ENCODE results near the gene MCRIP1. TPM values are rescaled to one million over a fixed set of nuclear protein-coding genes. Genes with fewer than 3 reads are reported as not detected.

The MCRIP1 gene
- total RNA-seq, 4 donors from 2014 or later = 23.3 to 44.0 (median 33.2) TPM

DNA sequence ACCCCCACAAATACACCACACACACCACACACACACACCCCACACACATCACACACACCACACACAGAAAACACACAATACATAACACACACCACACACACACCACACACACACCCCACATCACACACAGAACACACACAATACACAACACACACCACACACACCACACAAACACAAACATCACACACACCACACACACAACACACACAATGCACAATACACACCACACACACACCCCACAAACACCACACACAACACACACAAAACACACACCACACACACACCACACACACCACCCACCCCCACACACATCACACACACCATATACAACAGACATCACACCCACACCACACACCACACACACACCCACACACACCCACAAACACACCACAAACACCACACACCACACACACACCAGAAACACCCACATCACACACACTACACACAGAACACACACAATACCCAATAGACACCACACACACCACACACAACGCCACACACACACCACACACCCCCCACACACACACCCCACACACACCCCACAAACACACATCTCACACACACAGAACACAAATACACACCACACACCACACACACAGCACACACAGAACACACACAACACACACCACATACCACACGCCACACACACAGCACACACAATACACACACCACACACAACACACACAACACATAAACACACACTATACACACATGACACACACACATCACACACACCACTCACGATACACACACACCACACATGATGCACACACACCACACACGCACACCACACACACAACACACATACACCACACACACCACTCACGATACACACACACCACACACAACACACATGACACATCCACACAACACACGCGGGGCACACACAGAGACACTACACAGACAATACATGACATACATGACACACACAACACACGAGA lies 40.1 kb downstream of the MCRIP1 start:
- intact Hi-C loops (cut with DNase I; ENCODE audit: low total_unique reads) (no loop called here), in situ Hi-C loops (cut with MboI; ENCODE audit: low pct_ligation_motif_present in 1 of 4, low pct_unique_long_range_greater_than_20kb in 1 of 4, low sequenced_read_pairs in 3 of 4) (no loop called here)
- peaks cover 9% of the 10 kb centered on the region for H3K27me3 ChIP-seq
- no peak for DNase-seq
- no peak overlapping the region for H3K4me3 ChIP-seq
- no peak overlapping the region for H3K27ac ChIP-seq
- H3K9me3 ChIP-seq = no peaks in the 10 kb centered on the region
- H3K36me3 ChIP-seq = no peaks in the 10 kb centered on the region
- 83 to 94% methylated on average over 2 to 8 of the region's 8 CpGs for WGBS, 2 donors (ENCODE audit: low coverage in 1 of 2)
- peaks cover 0 to 7% (median 0%) of the 10 kb centered on the region in 4 donors for H3K4me1 ChIP-seq
- no peak for TF ChIP-seq POLR2AphosphoS5 (IDR thresholded peaks at IDR 0.05)
- TF ChIP-seq CTCF (IDR thresholded peaks at IDR 0.05) = no peak
- no peak for TF ChIP-seq EP300 (IDR thresholded peaks at IDR 0.05; ENCODE audit: low read depth)
- TF ChIP-seq POLR2A (IDR thresholded peaks at IDR 0.05) = no peak

Other genes with a start within 250 kb of the MCRIP1 start
- gene NPLOC4, start 196.2 kb downstream of the MCRIP1 start, total RNA-seq = 100 to 1,000 TPM in 1 of 4 donors, 10 to 100 TPM in 3; 59.9 to 323 (median 84.6) TPM
- under 1 TPM in 2 of 4 donors, not detected in 2; 0.48 to 0.55 TPM for gene TSPAN10, start 196.1 kb downstream of the MCRIP1 start, total RNA-seq
- not detected for gene PDE6G, start 176.7 kb downstream of the MCRIP1 start, total RNA-seq
- 10 to 100 TPM; 21.4 to 63.6 (median 41.2) TPM for gene OXLD1, start 166.7 kb downstream of the MCRIP1 start, total RNA-seq
- 10 to 100 TPM in 3 of 4 donors, 1 to 10 TPM in 1; 7.6 to 21.3 (median 13.5) TPM for gene CCDC137, start 166.6 kb downstream of the MCRIP1 start, total RNA-seq
- 10 to 100 TPM; 16.3 to 52.0 (median 33.1) TPM for gene ARL16, start 149.5 kb downstream of the MCRIP1 start, total RNA-seq
- 100 to 1,000 TPM in 3 of 4 donors, 10 to 100 TPM in 1; 96.1 to 205 (median 150) TPM for gene HGS, start 149.3 kb downstream of the MCRIP1 start, total RNA-seq
- gene MRPL12, start 129.9 kb downstream of the MCRIP1 start, total RNA-seq = 100 to 1,000 TPM in 3 of 4 donors, 10 to 100 TPM in 1; 75.4 to 206 (median 114) TPM
- 10 to 100 TPM; 25.1 to 64.8 (median 46.6) TPM for gene SLC25A10, start 121.0 kb downstream of the MCRIP1 start, total RNA-seq
- gene GCGR, start 29.1 kb downstream of the MCRIP1 start, total RNA-seq = under 1 TPM in 2 of 4 donors, not detected in 2; 0.14 to 0.64 TPM
- under 1 TPM in 1 of 4 donors, not detected in 3; 0.68 TPM for gene PPP1R27, start 1.8 kb upstream of the MCRIP1 start, total RNA-seq
- gene P4HB, start 27.2 kb upstream of the MCRIP1 start, total RNA-seq = 100 to 1,000 TPM; 486 to 732 (median 556) TPM
- 100 to 1,000 TPM; 189 to 480 (median 323) TPM for gene ARHGDIA, start 38.0 kb upstream of the MCRIP1 start, total RNA-seq
- 10 to 100 TPM; 23.1 to 47.7 (median 36.7) TPM for gene ALYREF, start 58.3 kb upstream of the MCRIP1 start, total RNA-seq
- gene ANAPC11, start 58.4 kb upstream of the MCRIP1 start, total RNA-seq = 100 to 1,000 TPM in 1 of 4 donors, 10 to 100 TPM in 3; 56.7 to 126 (median 86.6) TPM
- gene NPB, start 68.9 kb upstream of the MCRIP1 start, total RNA-seq = under 1 TPM in 1 of 4 donors, not detected in 3; 0.41 TPM
- 100 to 1,000 TPM in 1 of 4 donors, 10 to 100 TPM in 3; 37.2 to 424 (median 77.1) TPM for gene PCYT2, start 78.1 kb upstream of the MCRIP1 start, total RNA-seq
- gene SIRT7, start 84.9 kb upstream of the MCRIP1 start, total RNA-seq = 100 to 1,000 TPM in 2 of 4 donors, 10 to 100 TPM in 2; 76.5 to 315 (median 172) TPM
- 10 to 100 TPM; 22.4 to 34.4 (median 24.3) TPM for gene MAFG, start 94.4 kb upstream of the MCRIP1 start, total RNA-seq
- 100 to 1,000 TPM in 1 of 4 donors, 10 to 100 TPM in 2, not detected in 1; 16.4 to 257 (median 20.5) TPM for gene PYCR1, start 104.0 kb upstream of the MCRIP1 start, total RNA-seq
- not detected for gene MYADML2, start 113.9 kb upstream of the MCRIP1 start, total RNA-seq
- gene NOTUM, start 127.9 kb upstream of the MCRIP1 start, total RNA-seq = not detected
- gene ASPSCR1, start 144.3 kb upstream of the MCRIP1 start, total RNA-seq = 10 to 100 TPM; 21.0 to 61.7 (median 41.3) TPM
- gene CENPX, start 189.6 kb upstream of the MCRIP1 start, total RNA-seq = 100 to 1,000 TPM in 2 of 4 donors, 10 to 100 TPM in 2; 85.4 to 131 (median 104) TPM
- gene LRRC45, start 190.0 kb upstream of the MCRIP1 start, total RNA-seq = 10 to 100 TPM; 12.7 to 40.6 (median 23.5) TPM
- gene RAC3, start 198.4 kb upstream of the MCRIP1 start, total RNA-seq = 10 to 100 TPM in 1 of 4 donors, 1 to 10 TPM in 3; 2.6 to 11.1 (median 5.0) TPM
- 100 to 1,000 TPM in 1 of 4 donors, 10 to 100 TPM in 3; 49.4 to 117 (median 71.3) TPM for gene DCXR, start 204.4 kb upstream of the MCRIP1 start, total RNA-seq
- gene RFNG, start 218.5 kb upstream of the MCRIP1 start, total RNA-seq = 10 to 100 TPM; 33.2 to 92.0 (median 48.8) TPM
- 100 to 1,000 TPM in 2 of 4 donors, 10 to 100 TPM in 2; 42.0 to 160 (median 85.5) TPM for gene GPS1, start 218.6 kb upstream of the MCRIP1 start, total RNA-seq
- 100 to 1,000 TPM in 3 of 4 donors, 10 to 100 TPM in 1; 98.6 to 306 (median 132) TPM for gene DUS1L, start 232.5 kb upstream of the MCRIP1 start, total RNA-seq